HG03097 (cell line): ENCODE data around the gene AQP7.
"Not testable (repeated sequence)": the region's sequence is repeated elsewhere in the genome, so short reads cannot be mapped to it uniquely, and the experiment has no call there.

Experiments used
- ATAC-seq: cut with Tn5 transposase; IDR thresholded peaks from one replicate; pipeline ENCODE4 v1.9.1; 2021; ENCODE audit not compliant: unreplicated experiment, low FRiP score

AQP7 gene

DNA sequence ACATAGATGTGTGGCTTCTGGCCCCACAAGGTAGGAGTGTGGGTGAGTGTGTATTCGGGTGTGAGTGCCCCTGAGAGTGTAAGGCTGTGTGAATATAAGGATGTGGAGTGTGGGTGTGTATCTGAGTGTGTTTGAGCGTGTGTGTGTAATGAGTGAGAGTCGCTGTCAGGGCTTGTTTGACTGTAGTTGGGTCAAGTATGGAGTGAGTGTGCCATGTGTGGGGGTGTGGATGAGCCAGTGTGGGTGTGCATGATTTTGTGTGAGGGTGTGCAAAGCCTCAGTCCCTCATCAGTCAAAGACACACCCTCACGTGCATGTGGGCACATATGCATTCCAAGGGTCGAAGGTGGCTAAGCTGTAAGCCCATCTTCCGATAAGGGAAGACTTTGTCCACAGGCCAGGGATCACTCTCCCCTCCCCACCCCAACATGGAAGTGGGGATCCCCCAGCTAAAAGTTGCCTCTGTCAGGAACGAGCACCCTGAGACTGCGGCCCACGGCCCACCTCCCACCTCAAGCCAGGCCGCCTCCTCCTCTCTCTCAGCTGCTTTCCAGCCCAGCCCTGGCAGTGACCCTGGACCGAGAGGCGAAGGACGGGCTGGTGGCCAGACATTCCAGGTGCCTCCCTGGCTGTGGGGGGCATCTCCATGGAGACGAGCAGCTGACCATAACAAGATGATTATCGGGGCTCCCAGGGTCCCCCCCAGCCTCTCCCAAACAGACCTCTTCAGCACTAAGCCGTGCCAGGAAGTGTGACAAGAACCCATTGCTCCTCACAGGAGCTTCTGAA is 32.1 kb upstream of the AQP7 start:
- ATAC-seq: no peak

DNA sequence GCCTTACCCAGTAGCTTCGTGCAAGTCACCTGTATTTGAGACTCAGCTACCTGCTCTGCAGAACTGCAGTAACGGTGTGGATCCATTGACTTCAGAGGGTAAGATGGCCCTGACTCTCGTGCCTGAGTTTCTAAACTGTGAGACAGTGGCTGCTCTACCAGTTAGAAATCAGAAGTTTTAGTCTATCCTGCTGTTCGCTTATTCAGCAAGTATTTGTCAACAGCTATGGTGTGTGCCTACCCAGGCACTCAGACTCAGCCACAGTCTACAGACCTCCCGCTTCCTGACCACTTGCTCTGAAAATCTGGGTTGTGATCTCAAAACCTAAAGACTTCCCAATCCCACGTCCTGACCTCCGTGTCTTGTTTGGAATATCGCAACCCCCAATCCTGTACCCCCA is 31.5 kb upstream of the AQP7 start:
- ATAC-seq: no peak

DNA sequence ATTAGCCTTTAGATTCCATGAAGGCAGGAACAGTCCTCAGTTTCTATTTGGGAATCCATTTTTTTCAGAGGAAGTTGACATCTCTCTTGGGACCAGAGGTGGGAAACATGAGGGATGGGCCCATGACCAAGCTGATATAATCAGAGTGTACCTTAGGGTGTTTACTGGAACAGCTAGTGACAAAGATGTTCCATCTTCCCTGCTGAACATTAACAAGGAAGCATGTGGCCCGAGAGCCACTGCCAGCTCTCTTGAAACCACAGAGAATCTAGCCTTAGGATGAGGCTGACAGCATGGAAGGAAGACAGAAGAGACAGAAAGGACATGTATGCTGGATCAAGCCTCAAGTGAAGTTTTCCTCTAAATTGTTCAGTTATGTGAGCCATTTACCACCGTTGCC is 29.1 kb upstream of the AQP7 start:
- ATAC-seq: no peak

DNA sequence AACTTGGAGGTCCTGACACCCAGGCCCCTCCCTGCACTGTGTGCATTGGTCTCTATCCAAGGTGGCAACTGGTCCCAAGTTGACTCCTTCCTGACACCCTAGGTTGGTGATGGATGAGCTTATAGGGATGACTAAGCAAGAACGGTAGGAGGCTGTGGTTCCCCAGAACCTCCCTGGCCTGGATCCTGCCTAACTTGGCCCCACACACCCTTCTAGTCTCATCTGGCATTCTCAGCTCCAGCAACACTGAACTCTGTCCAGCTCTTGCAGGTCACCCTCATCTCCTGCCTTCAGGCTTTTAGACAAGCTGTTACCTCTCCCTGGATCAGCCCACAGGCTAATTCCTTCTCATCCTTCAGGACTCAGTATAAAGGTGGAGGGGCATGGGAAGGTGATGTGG is 28.6 kb upstream of the AQP7 start:
- no peak for ATAC-seq

DNA sequence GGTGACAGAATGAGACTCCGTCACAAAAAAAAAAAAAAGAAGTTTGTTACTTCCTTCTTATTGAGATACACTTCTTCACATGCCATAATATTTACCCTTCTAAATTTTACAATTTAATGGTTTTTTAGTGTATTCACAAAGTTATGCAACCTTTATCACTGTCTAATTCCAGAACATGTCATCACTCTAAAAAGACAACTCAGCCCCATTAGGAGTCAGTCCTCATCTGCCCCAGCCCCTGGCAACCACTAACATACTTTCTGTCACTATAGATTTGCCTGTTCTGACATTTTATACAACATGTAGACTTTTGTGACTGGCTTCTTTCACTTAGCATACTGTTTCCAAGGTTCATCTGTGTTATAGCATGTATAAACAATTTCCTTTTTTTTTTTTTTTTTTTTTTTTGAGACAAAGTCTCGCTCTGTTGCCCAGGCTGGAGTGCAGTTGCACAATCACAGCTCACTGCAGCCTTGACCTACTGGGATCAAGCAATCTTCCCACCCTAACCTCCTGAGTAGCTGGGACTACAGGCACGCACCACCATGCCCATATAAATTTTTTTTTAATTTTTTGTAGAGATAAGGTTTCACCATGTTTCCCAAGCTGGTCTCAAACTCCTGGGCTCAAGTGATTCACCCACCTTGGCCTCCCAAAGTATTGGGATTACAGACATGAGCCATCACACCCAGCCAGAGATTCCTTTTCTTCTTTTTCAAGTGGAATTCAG is 27.1 kb upstream of the AQP7 start:
- ATAC-seq: no peak

DNA sequence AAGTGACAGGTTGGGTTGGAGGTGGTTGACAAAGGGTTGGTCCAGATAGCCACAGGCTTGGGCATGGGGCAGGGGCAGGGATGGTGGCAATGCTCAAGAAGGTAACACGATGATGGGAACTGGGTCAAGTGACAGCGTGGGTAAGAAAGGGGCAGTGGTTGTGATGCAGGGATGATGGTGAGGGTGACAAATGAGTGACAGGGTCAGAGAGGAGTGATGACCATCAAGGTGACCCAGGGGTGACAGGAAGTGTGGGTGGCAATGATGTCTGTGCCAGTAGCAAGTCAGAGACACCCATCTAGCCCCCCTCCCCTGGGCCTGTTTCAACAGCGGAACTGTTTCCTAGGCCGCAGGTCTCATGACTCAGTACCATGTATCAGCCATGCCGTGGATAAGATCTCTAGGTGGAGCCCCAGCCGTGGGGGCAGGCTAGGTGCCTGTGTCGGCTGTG is 24.5 kb upstream of the AQP7 start:
- ATAC-seq: no peak

DNA sequence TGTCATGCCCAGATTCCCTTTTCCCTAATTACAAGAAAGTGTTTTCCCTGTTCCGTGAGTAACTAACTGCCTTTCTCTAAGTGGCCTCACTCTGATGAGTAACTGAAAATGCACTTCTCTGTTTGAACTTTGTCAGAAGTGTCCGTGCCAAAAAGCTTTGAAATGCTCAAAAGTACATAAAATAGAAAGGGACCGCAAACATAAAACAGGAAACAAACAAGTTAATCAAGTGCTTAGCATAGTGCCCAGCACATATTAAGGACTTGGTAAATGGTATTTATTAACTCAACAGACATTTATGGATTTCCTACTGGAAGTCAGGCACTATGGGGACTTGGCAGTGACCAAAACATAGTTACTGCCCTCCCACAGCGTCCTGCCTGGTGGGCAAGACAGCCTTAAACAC is 22.8 kb upstream of the AQP7 start:
- ATAC-seq: no peak

DNA sequence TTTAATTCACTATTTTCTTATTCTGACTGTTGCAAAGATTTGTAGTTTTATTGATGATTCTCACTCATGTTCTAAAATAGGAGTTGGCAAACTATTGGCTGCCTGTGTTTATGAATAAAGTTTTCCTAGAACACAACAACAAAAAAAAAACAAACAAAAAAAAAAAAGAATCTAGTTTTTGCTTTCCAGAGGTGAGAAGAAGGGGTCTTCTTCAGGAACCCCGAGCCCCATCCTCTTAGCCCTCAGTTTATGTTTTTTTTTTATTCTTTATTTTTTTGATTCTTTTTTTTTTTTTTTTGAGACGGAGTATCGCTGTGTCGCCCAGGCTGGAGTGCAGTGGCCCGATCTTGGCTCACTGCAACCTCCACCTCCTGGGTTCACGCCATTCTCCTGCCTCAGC is 22.1 kb upstream of the AQP7 start:
- ATAC-seq: not testable (repeated sequence)

DNA sequence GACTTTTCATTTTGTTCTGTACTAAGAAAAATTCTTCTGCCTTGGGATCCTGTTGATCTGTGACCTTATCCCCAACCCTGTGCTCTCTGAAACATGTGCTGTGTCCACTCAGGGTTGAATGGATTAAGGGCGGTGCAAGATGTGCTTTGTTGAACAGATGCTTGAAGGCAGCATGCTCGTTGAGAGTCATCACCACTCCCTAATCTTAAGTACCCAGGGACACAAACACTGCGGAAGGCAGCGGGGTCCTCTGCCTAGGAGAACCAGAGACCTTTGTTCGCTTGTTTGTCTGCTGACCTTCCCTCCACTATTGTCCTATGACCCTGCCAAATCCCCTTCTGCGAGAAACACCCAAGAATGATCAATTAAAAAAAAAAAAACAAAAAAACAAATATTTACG is 21.7 kb upstream of the AQP7 start:
- not testable (repeated sequence) for ATAC-seq

DNA sequence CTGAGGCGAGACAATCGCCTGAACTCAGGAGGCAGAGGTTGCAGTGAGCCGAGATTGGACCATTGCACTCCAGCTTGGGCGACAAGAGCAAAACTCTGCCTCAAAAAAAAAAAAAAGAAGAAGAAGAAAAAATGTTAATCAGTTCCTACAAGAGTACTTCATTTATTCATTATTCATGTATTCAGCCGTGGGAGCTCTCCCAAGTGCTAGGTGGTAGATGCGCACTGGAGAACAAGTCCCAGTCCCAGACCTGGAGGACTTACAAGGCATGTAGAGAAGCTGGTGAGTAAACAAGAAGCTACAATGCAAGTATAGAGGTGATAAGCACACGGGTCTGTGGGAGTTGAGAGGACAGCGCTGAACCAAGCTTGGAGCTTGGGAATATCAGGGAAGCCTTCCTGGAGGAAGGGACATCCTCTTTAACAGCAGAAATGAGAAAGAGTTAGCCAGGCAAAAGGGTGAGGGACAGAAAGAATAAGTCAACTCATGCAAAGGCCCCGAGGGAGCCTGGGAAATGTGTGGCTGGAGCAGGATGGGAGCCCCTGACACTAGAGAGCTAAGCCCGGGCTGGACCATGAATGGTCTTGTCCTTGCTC is 17.4 kb upstream of the AQP7 start:
- ATAC-seq: no peak

DNA sequence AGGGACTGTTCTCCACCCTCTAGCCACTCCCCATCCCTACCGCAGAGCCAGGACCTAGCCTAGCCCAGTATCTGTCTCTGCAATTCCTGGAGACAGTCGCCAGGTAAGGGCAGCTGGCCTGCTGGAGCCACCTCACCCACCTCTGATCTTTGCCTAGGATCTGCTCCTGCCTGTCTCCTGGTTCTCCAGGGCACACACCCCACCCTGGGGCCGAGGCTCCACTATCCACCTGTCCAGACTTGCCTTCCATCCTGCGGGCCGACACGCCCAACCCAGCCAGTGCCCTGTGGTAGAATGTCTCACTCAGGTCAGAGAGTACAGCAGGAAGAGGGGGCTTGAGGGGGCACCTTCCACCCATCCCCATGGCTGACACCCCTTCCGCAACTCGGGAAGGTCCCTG is 15.7 kb upstream of the AQP7 start:
- no peak for ATAC-seq

DNA sequence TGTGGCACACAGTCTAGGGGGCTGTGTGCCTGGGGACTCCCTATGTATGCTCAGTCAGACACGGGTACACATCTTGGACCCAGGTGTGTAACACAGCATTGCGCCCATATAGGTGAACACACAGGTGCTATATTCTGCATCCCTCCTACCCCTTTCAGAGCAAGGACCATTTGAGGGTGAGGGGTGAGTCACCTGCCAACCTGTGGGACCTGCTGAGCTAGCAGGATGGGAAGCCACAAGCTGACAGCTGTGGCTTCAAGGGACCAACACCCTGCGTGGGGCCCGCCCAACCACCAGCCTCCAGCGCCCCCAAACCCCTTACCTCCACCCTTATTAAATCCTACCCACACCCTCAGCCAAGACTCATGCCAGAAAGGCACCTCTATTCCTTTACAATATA is 14.6 kb upstream of the AQP7 start:
- ATAC-seq: no peak

DNA sequence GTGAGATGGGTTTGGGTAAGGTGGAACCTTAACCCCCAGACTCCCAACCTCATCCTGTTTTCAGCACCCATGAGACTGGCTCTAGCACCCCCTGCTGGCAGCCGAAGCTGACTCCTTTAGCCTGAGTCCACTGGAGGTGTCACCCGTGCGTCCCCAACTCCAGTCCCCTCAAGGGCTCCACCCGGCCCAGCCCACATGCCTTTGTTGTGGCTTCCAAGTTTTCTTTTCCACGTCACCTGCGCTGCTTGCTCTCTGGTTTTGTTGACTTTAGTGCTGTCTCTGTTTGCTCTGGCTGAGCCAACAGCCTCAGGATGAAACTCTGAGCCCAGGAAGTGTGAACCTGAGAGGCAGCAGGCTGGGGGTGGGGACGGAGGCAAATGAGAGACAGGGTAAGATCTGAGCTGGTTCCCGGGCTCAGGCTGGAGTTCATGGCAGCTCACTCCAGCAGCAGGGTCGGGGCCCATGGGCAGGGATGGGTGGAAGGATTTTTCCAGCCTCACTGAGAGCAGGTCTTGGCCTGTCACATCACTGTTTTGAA is 13.2 kb upstream of the AQP7 start:
- ATAC-seq: no peak

DNA sequence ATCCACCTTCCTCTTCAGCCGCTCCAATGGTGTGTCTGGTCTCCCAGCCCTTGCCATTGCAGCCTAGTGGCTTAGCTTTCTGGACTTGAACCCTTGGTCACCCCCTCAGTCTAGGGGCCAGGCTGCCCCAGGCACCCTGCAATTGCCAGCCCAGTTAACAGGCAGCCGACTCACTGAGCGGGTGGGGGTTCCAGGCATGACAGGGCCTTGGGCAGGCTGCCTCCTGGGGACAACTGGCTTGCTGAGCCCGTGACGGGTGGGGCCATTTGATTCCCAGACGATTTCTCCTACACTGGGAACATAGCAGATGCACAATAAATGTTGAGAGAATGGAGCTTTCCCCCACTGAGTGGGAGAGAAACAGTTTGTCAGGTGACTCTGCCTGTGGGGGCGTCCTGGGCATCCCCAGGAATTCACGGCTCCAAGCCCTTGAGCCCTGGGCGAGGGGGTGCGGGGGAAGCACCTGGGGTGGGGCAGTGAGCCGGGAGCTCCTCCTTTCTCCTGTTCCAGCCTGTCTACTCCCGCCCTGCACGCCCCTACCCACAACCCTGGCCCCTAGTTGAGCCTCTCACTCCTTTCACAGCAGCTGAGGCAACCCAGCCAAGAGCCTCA is 12.6 kb upstream of the AQP7 start:
- no peak for ATAC-seq

DNA sequence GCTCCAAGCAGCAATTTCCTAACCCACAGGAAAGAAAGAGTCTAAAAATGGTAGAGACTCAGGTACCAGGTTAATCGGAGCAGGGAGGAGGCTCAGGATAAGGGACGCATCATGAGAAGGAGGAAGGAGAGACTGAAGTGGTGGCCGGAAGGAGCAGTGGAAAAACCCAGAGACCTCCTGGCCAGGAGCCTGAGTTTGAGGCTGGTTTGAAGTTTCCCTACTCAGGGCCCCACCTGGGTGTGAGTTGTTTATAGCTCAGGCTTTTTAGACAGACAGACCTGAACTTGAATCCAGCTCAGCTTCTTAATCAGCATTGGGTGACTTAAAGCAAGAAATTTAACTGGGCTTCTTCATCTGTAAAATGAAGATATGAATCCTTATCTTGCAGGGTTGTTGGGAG is 11.9 kb upstream of the AQP7 start:
- no peak for ATAC-seq

DNA sequence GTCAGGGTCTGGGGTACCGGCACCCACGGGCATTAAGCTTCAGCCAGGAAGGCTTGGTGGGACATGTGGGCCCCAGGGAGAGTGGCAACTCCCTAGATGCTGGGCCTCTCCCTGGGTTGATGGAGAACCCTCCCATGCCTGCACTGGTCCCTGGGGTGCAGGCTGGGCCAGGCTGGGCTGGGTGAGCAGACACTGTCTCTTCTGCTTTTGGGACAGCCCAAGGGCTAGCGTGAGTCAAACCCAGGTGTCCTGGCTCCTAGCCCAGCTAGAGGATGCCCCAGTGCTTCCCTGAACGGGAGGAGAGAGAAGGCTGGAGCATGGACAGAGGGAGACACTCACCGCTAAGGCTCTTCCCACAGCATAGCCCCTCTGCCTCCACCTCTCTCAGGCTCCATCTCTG is 5.7 kb upstream of the AQP7 start:
- ATAC-seq: no peak

DNA sequence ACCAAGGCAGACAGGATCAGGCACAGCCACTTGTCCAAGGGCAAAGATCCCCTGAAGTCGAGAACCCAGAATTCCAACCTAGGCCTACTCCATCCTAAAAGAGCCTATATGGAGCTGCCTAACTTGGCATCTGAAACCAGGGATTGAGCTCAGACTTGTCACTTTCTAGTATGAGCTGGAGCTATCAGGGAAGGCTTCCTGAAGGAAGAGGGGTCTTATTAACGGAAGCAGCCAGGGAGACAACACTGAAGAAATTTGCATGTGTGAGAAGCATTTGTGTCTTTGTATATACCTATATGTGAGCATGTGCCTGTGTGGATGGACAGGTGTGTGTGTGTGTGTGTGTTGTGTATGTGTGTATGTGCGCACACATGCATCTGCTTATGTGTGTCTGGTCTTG is 4.7 kb upstream of the AQP7 start:
- ATAC-seq: no peak

DNA sequence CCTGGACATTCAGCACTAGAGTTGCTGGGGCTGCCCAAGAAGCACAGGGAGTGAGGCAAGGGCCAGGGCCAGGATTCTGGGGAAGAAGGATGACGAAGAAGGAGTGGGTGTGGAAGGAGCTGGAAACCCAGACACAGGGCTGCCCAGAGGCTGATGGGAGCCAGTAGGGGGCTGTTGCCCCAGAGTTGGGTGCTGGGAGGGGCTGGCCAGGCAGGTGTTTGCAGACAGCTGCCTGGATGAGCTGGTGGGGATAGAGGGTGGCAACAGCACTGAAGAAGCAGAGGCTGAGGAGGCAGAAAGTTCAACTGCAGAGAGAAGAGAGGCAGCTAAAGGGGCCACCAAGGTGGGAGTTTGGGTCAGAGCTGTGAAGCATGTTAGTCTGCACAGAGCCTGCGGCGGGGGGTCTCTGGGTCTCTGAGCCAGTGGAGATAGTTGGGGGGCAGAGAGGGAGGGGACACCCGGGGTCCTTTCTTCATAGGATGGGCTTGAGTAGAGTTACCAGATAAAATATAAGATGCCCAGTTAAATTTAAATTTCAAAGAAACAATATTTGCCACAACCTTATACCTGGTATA is 2.5 kb upstream of the AQP7 start:
- no peak for ATAC-seq

DNA sequence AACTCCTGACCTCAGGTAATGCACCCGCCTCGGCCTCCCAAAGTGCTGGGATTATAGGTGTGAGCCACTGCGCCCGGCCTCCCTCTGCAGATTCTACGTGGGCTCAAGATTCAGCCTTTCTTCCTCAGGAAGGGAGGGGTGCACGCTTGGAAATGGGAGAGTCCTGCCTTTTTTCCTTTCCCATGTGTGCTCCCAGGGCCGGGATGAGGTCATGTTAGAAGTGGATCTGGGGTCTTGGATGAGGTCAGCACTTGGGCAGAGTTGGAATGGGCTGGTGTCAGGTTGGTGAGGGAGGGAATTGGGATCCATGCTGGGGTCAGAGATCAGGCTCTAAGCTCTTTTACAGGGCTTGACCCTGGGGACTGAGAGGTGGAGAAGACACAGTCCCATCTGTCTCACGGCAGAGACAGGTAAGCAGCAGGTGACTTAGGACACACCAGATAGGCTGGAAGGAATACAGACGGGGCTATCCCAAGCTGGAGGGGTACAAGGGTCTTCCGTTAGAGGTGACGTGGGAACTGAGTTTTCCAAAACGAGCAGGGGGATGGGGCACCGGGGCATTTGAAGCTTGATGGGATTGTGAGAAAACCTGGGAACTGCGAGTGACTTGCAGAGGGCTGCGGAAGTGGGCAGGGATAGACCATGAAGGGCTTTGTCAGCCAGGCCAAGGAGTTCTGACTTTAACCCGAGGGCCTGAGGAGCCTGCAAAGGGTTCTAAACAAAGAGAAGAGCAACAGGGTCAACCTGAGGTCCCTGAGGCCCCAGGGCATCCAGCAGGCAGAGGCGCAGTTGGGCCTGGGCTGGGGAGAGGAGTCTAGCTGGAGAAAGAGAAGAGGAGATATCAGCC is 1.8 kb upstream of the AQP7 start:
- ATAC-seq: no peak

DNA sequence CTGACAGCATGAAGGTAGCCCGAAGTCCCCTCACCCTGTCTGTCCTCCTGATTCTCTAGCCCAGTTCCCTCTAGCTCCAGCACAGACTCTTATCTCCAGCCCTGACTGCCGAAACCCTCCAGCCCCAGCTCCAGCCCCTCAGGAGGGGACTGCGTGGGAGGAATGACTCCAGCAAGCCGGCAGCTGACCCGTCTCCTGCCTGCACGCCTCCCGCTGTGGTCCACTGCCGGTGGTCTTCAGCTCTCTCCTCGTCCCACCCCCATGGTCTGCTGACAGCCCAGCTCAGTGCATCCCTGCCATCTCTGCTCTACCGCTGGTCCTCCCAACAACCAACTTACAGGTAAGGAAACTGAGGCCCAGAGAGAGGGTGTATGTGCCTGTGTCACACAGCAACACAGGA is 559 bp downstream of the AQP7 start:
- not testable (repeated sequence) for ATAC-seq
